Heart left ventricle (tissue), 13 donors: ENCODE measurements around the gene DPH2.

ENCODE experiments used
- POLR2A ChIP-seq, 2 donors: fragments of 450-650 bp; IDR thresholded peaks; one replicate each; pipeline ENCODE4 v1.6.1; 2017; ENCODE audit warnings: antibody characterized with exemption in 2 of 2, mild to moderate bottlenecking in 2 of 2, moderate library complexity in 2 of 2
- TF ChIP-seq, protein P1 (sequence below), 12 donors: fragments of 200-600 bp; sonication (generic) in 4 of 12; IDR thresholded peaks; one replicate each; pipeline versions ENCODE4 v1.5.0 to v1.8.0; 2018 to 2022; ENCODE audit warnings: antibody characterized with exemption in 12 of 12, mild to moderate bottlenecking in 5 of 12
- donor health status: ischemic (EF 13 %, LVEDD 7.1; RV severe dilation, severe dysfunction).
- donor health status: DM: no; HTN: yes; CAD: no.
- donor health status: DM: no; HTN: no; CAD: no.
- donor health status: ischemic (EF 25% LVEDD 6.9; RV normal size, moderate dysfunction).
- donor health status: ischemic (EF 25% LVEDD 5.7; RV mildly dilated, moderate dysfunction).
- donor health status: ischemic (EF 35%, LVEDD 5.7; RV mildly dilated, moderate dysfunction).
- donor health status: nonischemic (EF 11% LVEDD 7.7; RV severe dilation, severe dysfunction).
- donor health status: DM: yes; HTN: yes; CAD: no.
- donor health status: PGD.
- donor health status: ischemic (EF 29% LVEDD 5.4; RV normal size, mild dysfunction).
- donor health status: nonischemic (EF 23%, LVEDD 6.1; RV moderate dilation, normal function).

DNA sequence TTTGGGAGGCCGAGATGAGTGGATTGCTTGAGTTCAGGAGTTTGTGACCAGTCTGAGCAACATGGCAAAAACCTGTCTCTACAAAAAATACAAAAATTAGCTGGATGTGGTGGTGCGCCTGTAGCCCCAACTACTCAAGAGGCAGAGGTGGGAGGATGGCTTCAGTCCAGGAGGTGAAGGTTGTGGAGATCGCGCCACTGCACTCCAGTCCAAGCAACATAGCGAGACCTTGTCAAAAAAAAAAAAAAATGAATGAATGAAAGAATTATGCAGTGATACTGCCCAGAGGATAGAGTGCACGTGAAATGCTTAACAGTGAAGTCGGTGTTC, 429 bp upstream of the DPH2 start:
- TF ChIP-seq, protein P1, sequence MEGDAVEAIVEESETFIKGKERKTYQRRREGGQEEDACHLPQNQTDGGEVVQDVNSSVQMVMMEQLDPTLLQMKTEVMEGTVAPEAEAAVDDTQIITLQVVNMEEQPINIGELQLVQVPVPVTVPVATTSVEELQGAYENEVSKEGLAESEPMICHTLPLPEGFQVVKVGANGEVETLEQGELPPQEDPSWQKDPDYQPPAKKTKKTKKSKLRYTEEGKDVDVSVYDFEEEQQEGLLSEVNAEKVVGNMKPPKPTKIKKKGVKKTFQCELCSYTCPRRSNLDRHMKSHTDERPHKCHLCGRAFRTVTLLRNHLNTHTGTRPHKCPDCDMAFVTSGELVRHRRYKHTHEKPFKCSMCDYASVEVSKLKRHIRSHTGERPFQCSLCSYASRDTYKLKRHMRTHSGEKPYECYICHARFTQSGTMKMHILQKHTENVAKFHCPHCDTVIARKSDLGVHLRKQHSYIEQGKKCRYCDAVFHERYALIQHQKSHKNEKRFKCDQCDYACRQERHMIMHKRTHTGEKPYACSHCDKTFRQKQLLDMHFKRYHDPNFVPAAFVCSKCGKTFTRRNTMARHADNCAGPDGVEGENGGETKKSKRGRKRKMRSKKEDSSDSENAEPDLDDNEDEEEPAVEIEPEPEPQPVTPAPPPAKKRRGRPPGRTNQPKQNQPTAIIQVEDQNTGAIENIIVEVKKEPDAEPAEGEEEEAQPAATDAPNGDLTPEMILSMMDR (IDR thresholded peaks at IDR 0.05) = no peak
- no peak for TF ChIP-seq POLR2A (IDR thresholded peaks at IDR 0.05)
